H9 (cell line): Measurements from ENCODE around the gene TSTD1. TPM values are rescaled to one million over a fixed set of nuclear protein-coding genes. Genes with fewer than 3 reads are reported as not detected.

Source experiments
- DNase-seq: peaks from one replicate; pipeline ENCODE4 v3.0.0-alpha.2; 2017
- H2AFZ ChIP-seq: one replicate; pipeline ENCODE4 v1.6.1; 2013; ENCODE audit warnings: mild to moderate bottlenecking, low read length, control low read depth, moderate library complexity
- H2AK5ac ChIP-seq: 2 replicates; pipeline ENCODE4 v1.6.1; 2013; ENCODE audit warnings: low read length, control low read depth, mixed read lengths; ENCODE audit not compliant: insufficient read length
- H2BK120ac ChIP-seq: one replicate; pipeline ENCODE4 v1.6.1; 2013; ENCODE audit warnings: low read depth, mild to moderate bottlenecking, low read length, control low read depth, inconsistent platforms; ENCODE audit not compliant: poor library complexity, severe bottlenecking
- H2BK12ac ChIP-seq: 2 replicates; pipeline ENCODE4 v1.6.1; 2013; ENCODE audit warnings: low read length, control low read depth, mixed read lengths, low read depth; ENCODE audit not compliant: insufficient read length
- H2BK15ac ChIP-seq: 2 replicates; pipeline ENCODE4 v1.6.1; 2013; ENCODE audit warnings: low read depth, low read length, control low read depth
- H2BK20ac ChIP-seq: one replicate; pipeline ENCODE4 v1.6.1; 2013; ENCODE audit warnings: low read depth, mild to moderate bottlenecking, low read length, control low read depth, inconsistent platforms; ENCODE audit not compliant: poor library complexity, severe bottlenecking
- H2BK5ac ChIP-seq: 2 replicates; pipeline ENCODE4 v1.6.1; 2013; ENCODE audit warnings: low read length, control low read depth, mixed read lengths; ENCODE audit not compliant: insufficient read length
- H3K14ac ChIP-seq: 2 replicates; pipeline ENCODE4 v1.6.1; 2013; ENCODE audit warnings: low read length, control low read depth; ENCODE audit not compliant: insufficient read depth
- H3K18ac ChIP-seq: 2 replicates; pipeline ENCODE4 v1.6.1; 2013; ENCODE audit warnings: low read depth, mild to moderate bottlenecking, mixed read lengths, low read length, control low read depth; ENCODE audit not compliant: insufficient read length
- H3K23ac ChIP-seq: 2 replicates; pipeline ENCODE4 v1.6.1; 2013; ENCODE audit warnings: low read length, control low read depth, mixed read lengths, low read depth; ENCODE audit not compliant: insufficient read length
- H3K23me2 ChIP-seq: 2 replicates; pipeline ENCODE4 v1.6.1; 2013; ENCODE audit warnings: low read depth, mild to moderate bottlenecking, mixed read lengths, low read length, control low read depth; ENCODE audit not compliant: insufficient read length, poor library complexity, severe bottlenecking
- H3K27ac ChIP-seq: 2 replicates; pipeline ENCODE4 v1.5.1; 2013; ENCODE audit warnings: low read length, control low read depth, mixed read lengths, low read depth; ENCODE audit not compliant: insufficient read length
- H3K27me3 ChIP-seq: 2 replicates; pipeline ENCODE4 v1.6.1; 2013; ENCODE audit warnings: low read length, control low read depth, inconsistent platforms; ENCODE audit not compliant: insufficient read depth
- H3K4ac ChIP-seq: 2 replicates; pipeline ENCODE4 v1.6.1; 2013; ENCODE audit warnings: low read depth, mild to moderate bottlenecking, control low read depth, inconsistent platforms, low read length, moderate library complexity
- H3K4me1 ChIP-seq: 2 replicates; pipeline ENCODE4 v1.6.1; 2013; ENCODE audit warnings: low read length, control low read depth, inconsistent platforms; ENCODE audit not compliant: insufficient read depth
- H3K4me2 ChIP-seq: 2 replicates; pipeline ENCODE4 v1.6.1; 2013; ENCODE audit warnings: low read length, control low read depth, mixed read lengths; ENCODE audit not compliant: insufficient read length, insufficient read depth
- H3K56ac ChIP-seq: 2 replicates; pipeline ENCODE4 v1.6.1; 2013; ENCODE audit warnings: low read depth, mild to moderate bottlenecking, mixed read lengths, low read length, control low read depth; ENCODE audit not compliant: insufficient read length
- H3K79me1 ChIP-seq: 2 replicates; pipeline ENCODE4 v1.6.1; 2013; ENCODE audit warnings: low read depth, mild to moderate bottlenecking, moderate library complexity, low read length, control low read depth, inconsistent platforms; ENCODE audit not compliant: insufficient read depth, poor library complexity, severe bottlenecking
- H3K79me2 ChIP-seq: 2 replicates; pipeline ENCODE4 v1.6.1; 2013; ENCODE audit warnings: low read length, control low read depth, inconsistent platforms; ENCODE audit not compliant: insufficient read depth
- H3K9ac ChIP-seq: 2 replicates; pipeline ENCODE4 v1.6.1; 2013; ENCODE audit warnings: low read length, control low read depth, mixed read lengths; ENCODE audit not compliant: insufficient read length; ENCODE audit errors: extremely low read depth
- H3K9me3 ChIP-seq: one replicate; pipeline ENCODE4 v1.6.1; 2013; ENCODE audit warnings: low read depth, low read length, inconsistent platforms; ENCODE audit not compliant: control insufficient read depth
- H3T11ph ChIP-seq: one replicate; pipeline ENCODE4 v1.6.1; 2013; ENCODE audit warnings: mild to moderate bottlenecking, low read length, control low read depth, inconsistent platforms
- H4K20me1 ChIP-seq: one replicate; pipeline ENCODE4 v1.6.1; 2013; ENCODE audit not compliant: control insufficient read depth, insufficient read length, insufficient read depth
- H4K5ac ChIP-seq: 2 replicates; pipeline ENCODE4 v1.6.1; 2013; ENCODE audit warnings: low read depth, mild to moderate bottlenecking, mixed read lengths, low read length, control low read depth; ENCODE audit not compliant: insufficient read length
- H4K8ac ChIP-seq: replicated peaks from 2 replicates; pipeline ENCODE4 v1.6.1; 2013; ENCODE audit warnings: low read length, control low read depth, mixed read lengths, low read depth; ENCODE audit not compliant: insufficient read length
- H4K91ac ChIP-seq: 2 replicates; pipeline ENCODE4 v1.6.1; 2013; ENCODE audit warnings: low read depth, mild to moderate bottlenecking, moderate library complexity, mixed read lengths, low read length, control low read depth; ENCODE audit not compliant: insufficient read length
- H3K27ac Mint-ChIP-seq, 3 experiments: 2 replicates in 2 of 3; 3 replicates in 1 of 3; pipeline ENCODE4 v1.8.0; 2020 to 2021; ENCODE audit warnings: mixed read lengths in 3 of 3, mild to moderate bottlenecking in 1 of 3, moderate library complexity in 1 of 3
- H3K27me3 Mint-ChIP-seq: 2 replicates; pipeline ENCODE4 v1.8.0; 2021; ENCODE audit warnings: low read depth, mild to moderate bottlenecking, moderate library complexity, mixed read lengths
- H3K36me3 Mint-ChIP-seq, 3 experiments: 2 replicates in 2 of 3; 3 replicates in 1 of 3; pipeline ENCODE4 v1.8.0; 2020 to 2021; ENCODE audit warnings: low read depth in 3 of 3, mixed read lengths in 3 of 3; ENCODE audit not compliant: insufficient read depth in 1 of 3
- H3K4me1 Mint-ChIP-seq, 2 experiments: 2 replicates each; pipeline ENCODE4 v1.8.0; 2020; ENCODE audit warnings: mixed read lengths in 2 of 2
- H3K4me3 Mint-ChIP-seq, 2 experiments: 2 replicates in 1 of 2; 3 replicates in 1 of 2; pipeline ENCODE4 v1.8.0; 2020 to 2021; ENCODE audit warnings: mild to moderate bottlenecking in 2 of 2, mixed read lengths in 2 of 2, moderate library complexity in 1 of 2
- H3K9me3 Mint-ChIP-seq, 2 experiments: 2 replicates in 1 of 2; 3 replicates in 1 of 2; pipeline ENCODE4 v1.8.0; 2020; ENCODE audit warnings: mild to moderate bottlenecking in 2 of 2, mixed read lengths in 2 of 2, moderate library complexity in 1 of 2
- WGBS: extraction: QIAGEN DNeasy Blood & Tissue Kit; methylation state at CpG from one replicate; pipeline ENCODE4 v1.1.7; 2013; ENCODE audit warnings: missing lambda C conversion rate, low lambda C conversion rate, mixed read lengths; ENCODE audit not compliant: insufficient read length; ENCODE audit errors: extremely low coverage; 5-methylcytosine and 5-hydroxymethylcytosine counted together
- total RNA-seq: library from RNA; stranded (reverse); gene quantifications from 2 replicates; pipeline ENCODE4 v1.2.1, GENCODE V29; 2021
- TF ChIP-seq, protein P1 (sequence below): fragments of 200-600 bp; sonication (generic); conservative IDR thresholded peaks from 3 replicates; pipeline ENCODE4 v1.8.0; 2021; ENCODE audit warnings: antibody characterized with exemption, mild to moderate bottlenecking

Gene TSTD1
- total RNA-seq, 1 experiment from 2014 or later = 73.7 TPM

DNA sequence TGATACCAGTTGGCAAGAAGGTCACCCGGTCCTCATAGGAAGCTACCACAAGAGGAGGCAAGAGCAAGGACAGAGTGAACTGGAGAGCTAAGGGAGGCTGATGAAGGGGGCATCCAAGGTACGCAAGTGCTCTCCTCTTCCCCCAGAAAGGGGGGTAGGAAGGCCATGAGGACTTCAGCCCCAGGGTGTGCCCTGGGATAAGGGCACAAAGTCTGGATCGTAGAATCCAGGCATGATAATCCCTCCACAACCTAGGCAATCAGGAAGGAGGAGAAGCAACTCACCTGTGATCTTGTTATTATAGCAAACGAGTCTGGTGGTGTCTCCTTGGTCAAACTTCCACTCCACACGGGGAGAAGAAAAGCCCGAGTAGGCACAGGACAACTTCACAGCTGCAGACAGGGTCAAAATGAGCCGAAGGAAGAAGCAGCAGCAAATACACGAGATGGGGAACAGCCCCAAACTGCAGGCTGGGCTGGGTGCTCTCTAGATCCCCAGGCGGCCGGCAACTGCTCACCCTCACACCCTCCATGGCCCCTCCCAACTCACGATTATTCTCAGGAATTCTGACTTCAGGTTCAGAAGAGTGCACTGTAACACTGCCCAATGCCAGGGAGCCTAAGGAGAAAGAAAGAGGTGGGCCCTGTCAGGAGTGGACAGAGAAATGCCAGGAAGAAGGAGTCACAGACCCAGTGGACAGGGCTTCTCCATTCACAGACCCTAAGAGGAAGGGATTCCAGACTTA, 37.9 kb downstream of the TSTD1 start:
- no peak overlapping the region for H3K56ac ChIP-seq
- H3K9me3 Mint-ChIP-seq = no peaks in the 10 kb centered on the region
- H3K36me3 Mint-ChIP-seq = peaks cover 29 to 62% (median 60%) of the 10 kb centered on the region in 3 experiments; a peak in 6 of 7 replicates

More for the DNA sequence above, 37.9 kb downstream of the TSTD1 start:
- Histone ChIP-seq H3K9ac (no peak overlapping the region), H2AFZ (no peak overlapping the region), H3K23ac (no peak overlapping the region), H3K14ac (no peak overlapping the region), H3K4me1 (no peaks in the 10 kb centered on the region), H3K27ac (no peak overlapping the region), H2BK20ac (no peak overlapping the region), H2BK12ac (no peak overlapping the region), H3K27me3 (no peaks in the 10 kb centered on the region), H3K79me2 (peaks cover 3% of the 10 kb centered on the region; the same call in 1 of the 2 replicates), H2BK15ac (no peak overlapping the region), H3T11ph (no peak overlapping the region), H2AK5ac (no peak overlapping the region), H3K4ac (no peak overlapping the region), H4K8ac (no peak overlapping the region), H4K5ac (no peak overlapping the region), H4K91ac (no peak overlapping the region), H3K18ac (no peak overlapping the region), H3K79me1 (no peaks in the 10 kb centered on the region), H4K20me1 (peaks cover 3% of the 10 kb centered on the region), H3K23me2 (no peaks in the 10 kb centered on the region), H2BK5ac (no peak overlapping the region), H3K4me2 (no peak overlapping the region), H2BK120ac (no peak overlapping the region), H3K9me3 (no peaks in the 10 kb centered on the region)
- Mint-ChIP-seq H3K27me3 (no peaks in the 10 kb centered on the region), H3K4me1 (peaks cover 3% of the 10 kb centered on the region in 2 experiments; a peak in 1 of 4 replicates), H3K27ac (peak overlapping the region in 1 of 3 experiments; percentile 39; a peak in 1 of 7 replicates), H3K4me3 (peak overlapping the region in 1 of 2 experiments; percentile 7; a peak in 1 of 5 replicates)
- WGBS = no CpG with 5 or more reads among the region's 11 CpGs
- TF ChIP-seq, protein P1, sequence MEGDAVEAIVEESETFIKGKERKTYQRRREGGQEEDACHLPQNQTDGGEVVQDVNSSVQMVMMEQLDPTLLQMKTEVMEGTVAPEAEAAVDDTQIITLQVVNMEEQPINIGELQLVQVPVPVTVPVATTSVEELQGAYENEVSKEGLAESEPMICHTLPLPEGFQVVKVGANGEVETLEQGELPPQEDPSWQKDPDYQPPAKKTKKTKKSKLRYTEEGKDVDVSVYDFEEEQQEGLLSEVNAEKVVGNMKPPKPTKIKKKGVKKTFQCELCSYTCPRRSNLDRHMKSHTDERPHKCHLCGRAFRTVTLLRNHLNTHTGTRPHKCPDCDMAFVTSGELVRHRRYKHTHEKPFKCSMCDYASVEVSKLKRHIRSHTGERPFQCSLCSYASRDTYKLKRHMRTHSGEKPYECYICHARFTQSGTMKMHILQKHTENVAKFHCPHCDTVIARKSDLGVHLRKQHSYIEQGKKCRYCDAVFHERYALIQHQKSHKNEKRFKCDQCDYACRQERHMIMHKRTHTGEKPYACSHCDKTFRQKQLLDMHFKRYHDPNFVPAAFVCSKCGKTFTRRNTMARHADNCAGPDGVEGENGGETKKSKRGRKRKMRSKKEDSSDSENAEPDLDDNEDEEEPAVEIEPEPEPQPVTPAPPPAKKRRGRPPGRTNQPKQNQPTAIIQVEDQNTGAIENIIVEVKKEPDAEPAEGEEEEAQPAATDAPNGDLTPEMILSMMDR = no peak
- DNase-seq = no peak
